GM12878 (cell line): ENCODE measurements around the gene SRSF7. TPM values are rescaled to one million over a fixed set of nuclear protein-coding genes. Genes with fewer than 3 reads are reported as not detected.

ENCODE experiments used
- BMI1 ChIP-seq: fragments of 450-650 bp; IDR thresholded peaks from 2 replicates; pipeline ENCODE4 v1.6.1; 2016; ENCODE audit warnings: mild to moderate bottlenecking, moderate library complexity, borderline replicate concordance
- ESRRA ChIP-seq: IDR thresholded peaks from 2 replicates; pipeline ENCODE4 v1.6.1; 2012; ENCODE audit warnings: mild to moderate bottlenecking, low read length, improper control_type of control experiment
- EZH2 ChIP-seq: IDR thresholded peaks from 2 replicates; pipeline ENCODE4 v1.6.1; 2012; ENCODE audit warnings: low read depth, mild to moderate bottlenecking, control low read depth, inconsistent platforms, low read length, borderline replicate concordance; ENCODE audit not compliant: control insufficient read depth
- IKZF1 ChIP-seq: fragments of 450-650 bp; conservative IDR thresholded peaks from 2 replicates; pipeline ENCODE4 v1.6.1; 2017; ENCODE audit warnings: antibody characterized with exemption, mild to moderate bottlenecking
- KLF5 ChIP-seq: fragments of 450-650 bp; IDR thresholded peaks from 2 replicates; pipeline ENCODE4 v1.6.1; 2014; ENCODE audit warnings: mild to moderate bottlenecking; ENCODE audit not compliant: partially characterized antibody
- MYC ChIP-seq: IDR thresholded peaks from 2 replicates; pipeline ENCODE4 v1.6.1; 2011; ENCODE audit warnings: mild to moderate bottlenecking, low read length, moderate library complexity, inconsistent platforms; ENCODE audit not compliant: insufficient read depth, insufficient replicate concordance, insufficient read length, severe bottlenecking
- POLR2A ChIP-seq: IDR thresholded peaks from 2 replicates; pipeline ENCODE4 v1.6.1; 2011; ENCODE audit warnings: low read depth, mild to moderate bottlenecking, low read length
- POLR2AphosphoS5 ChIP-seq: IDR thresholded peaks from 2 replicates; pipeline ENCODE4 v1.6.1; 2011; ENCODE audit warnings: mild to moderate bottlenecking, low read length, inconsistent platforms
- RAD21 ChIP-seq: IDR thresholded peaks from 2 replicates; pipeline ENCODE4 v1.6.1; 2011; ENCODE audit warnings: mild to moderate bottlenecking, low read depth, low read length, moderate library complexity; ENCODE audit not compliant: insufficient read depth
- RBBP5 ChIP-seq: fragments of 200-600 bp; sonication (generic); conservative IDR thresholded peaks from 2 replicates; pipeline ENCODE4 v1.6.1; 2016
- SMAD5 ChIP-seq: IDR thresholded peaks from 2 replicates; pipeline ENCODE4 v1.6.1; 2016; ENCODE audit warnings: antibody characterized with exemption, low read depth
- SP1 ChIP-seq: IDR thresholded peaks from one replicate; pipeline ENCODE4 v1.6.1; 2011; ENCODE audit warnings: low read depth, low read length
- SUZ12 ChIP-seq: fragments of 200-600 bp; sonication (generic); IDR thresholded peaks from one replicate; pipeline ENCODE4 v1.6.1; 2018; ENCODE audit warnings: antibody characterized with exemption, mild to moderate bottlenecking; ENCODE audit not compliant: unreplicated experiment
- TAF1 ChIP-seq: IDR thresholded peaks from 2 replicates; pipeline ENCODE4 v1.6.1; 2011; ENCODE audit warnings: mild to moderate bottlenecking, low read depth, low read length, borderline replicate concordance
- YBX1 ChIP-seq: fragments of 450-650 bp; IDR thresholded peaks from 2 replicates; pipeline ENCODE4 v1.6.1; 2016; ENCODE audit warnings: antibody characterized with exemption
- ZNF384 ChIP-seq: IDR thresholded peaks from 2 replicates; pipeline ENCODE4 v1.6.1; 2012; ENCODE audit warnings: low read depth, mild to moderate bottlenecking, low read length, improper control_type of control experiment, borderline replicate concordance
- polyA plus RNA-seq, 11 experiments: library from polyadenylated mRNA; depleted of rRNA in 4 of 11; unstranded in 6 of 11; stranded (reverse) in 5 of 11; fragments of >200 nt; fragmentation: Nextera tagmentation in 4 of 11; fragmentation: Illumina TruSeq in 1 of 11; extraction: Ambion mirVana in 4 of 11; extraction: Trizol in 1 of 11; gene quantifications; 1 replicate in 1 of 11; 2 replicates in 10 of 11; pipeline versions ENCODE4 v1.2.1 to v1.2.3, GENCODE V29; 2011 to 2016; ENCODE audit warnings: inconsistent platforms in 2 of 11, missing spikeins in 2 of 11, low read depth in 1 of 11
- total RNA-seq, 4 experiments: library from RNA; depleted of rRNA in 3 of 4; stranded (reverse); fragments of >200 nt in 3 of 4; fragmentation: Illumina TruSeq in 1 of 4; extraction: Trizol in 1 of 4; gene quantifications; 2 replicates each; pipeline versions ENCODE4 v1.2.1 to v1.2.3, GENCODE V29; 2013 to 2021
- TF ChIP-seq, protein P1 (sequence below): fragments of 450-650 bp; IDR thresholded peaks from 2 replicates; pipeline ENCODE4 v1.6.1; 2018; ENCODE audit warnings: borderline replicate concordance, mild to moderate bottlenecking; ENCODE audit not compliant: partially characterized antibody
- TF ChIP-seq, protein P2 (sequence below): IDR thresholded peaks from 2 replicates; pipeline ENCODE4 v1.6.1; 2012; ENCODE audit warnings: improper control_type of control experiment, low read depth, low read length; ENCODE audit not compliant: insufficient replicate concordance
- TF ChIP-seq, protein P3 (sequence below): fragments of 450-650 bp; IDR thresholded peaks from 2 replicates; pipeline ENCODE4 v1.6.1; 2017; ENCODE audit warnings: low read depth, mild to moderate bottlenecking, moderate library complexity
- TF ChIP-seq, protein P4 (sequence below): fragments of 450-650 bp; IDR thresholded peaks from 2 replicates; pipeline ENCODE4 v1.6.1; 2016; ENCODE audit warnings: mild to moderate bottlenecking

SRSF7 gene
- total and polyA plus RNA-seq, 10 of the 15 experiments (the other 5 are each of a cell fraction or from before 2014, with no cell fraction given): 205 to 785 (median 408) TPM

DNA sequence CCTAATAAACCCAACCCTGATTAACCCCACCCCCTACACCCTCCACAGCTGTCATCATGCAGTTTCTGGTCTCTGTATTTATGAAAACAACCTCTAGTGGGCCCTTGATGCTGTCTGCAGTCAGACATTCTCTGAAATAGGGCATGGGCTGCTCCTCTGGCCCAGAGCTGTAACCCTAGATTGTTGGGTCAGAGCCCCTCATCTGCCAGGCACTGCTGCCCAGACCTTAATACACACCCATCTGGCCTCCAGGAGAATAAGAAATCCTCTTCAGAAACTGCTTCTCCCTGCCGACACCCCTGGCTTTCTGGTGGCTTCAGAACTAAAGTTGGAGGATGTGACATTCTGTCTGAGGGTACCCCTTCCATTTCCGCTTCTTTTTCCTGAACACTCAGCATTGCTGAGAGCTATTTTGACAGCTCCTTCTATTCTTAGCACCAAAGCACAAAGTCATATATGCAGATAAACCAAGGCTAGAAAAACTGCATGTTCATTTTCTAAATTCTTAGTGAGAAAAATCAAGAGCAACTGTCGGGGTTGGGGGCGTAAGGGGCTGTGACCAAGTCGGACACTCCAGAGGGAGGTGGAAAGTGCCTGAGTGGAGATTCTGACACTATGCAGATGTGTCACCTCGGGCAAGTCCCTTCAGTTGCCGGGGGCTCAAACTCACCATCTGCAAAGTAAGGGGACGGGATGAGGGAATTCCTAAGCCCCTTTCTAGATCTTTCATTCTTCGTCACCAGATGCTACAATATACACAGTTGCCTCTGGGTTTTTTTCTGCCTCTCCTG is 28.7 kb downstream of the SRSF7 start (continued):
- TF ChIP-seq IKZF1 (peak; percentile 66; the same call in 1 of the 2 replicates), TAF1 (no peak), RAD21 (peak; percentile 46), POLR2A (no peak), BMI1 (no peak), SMAD5 (no peak), KLF5 (no peak), RBBP5 (no peak), YBX1 (no peak), EZH2 (no peak), ZNF384 (no peak), SUZ12 (no peak), SP1 (no peak), POLR2AphosphoS5 (no peak), MYC (no peak), ESRRA (no peak)
- TF ChIP-seq, protein P1, sequence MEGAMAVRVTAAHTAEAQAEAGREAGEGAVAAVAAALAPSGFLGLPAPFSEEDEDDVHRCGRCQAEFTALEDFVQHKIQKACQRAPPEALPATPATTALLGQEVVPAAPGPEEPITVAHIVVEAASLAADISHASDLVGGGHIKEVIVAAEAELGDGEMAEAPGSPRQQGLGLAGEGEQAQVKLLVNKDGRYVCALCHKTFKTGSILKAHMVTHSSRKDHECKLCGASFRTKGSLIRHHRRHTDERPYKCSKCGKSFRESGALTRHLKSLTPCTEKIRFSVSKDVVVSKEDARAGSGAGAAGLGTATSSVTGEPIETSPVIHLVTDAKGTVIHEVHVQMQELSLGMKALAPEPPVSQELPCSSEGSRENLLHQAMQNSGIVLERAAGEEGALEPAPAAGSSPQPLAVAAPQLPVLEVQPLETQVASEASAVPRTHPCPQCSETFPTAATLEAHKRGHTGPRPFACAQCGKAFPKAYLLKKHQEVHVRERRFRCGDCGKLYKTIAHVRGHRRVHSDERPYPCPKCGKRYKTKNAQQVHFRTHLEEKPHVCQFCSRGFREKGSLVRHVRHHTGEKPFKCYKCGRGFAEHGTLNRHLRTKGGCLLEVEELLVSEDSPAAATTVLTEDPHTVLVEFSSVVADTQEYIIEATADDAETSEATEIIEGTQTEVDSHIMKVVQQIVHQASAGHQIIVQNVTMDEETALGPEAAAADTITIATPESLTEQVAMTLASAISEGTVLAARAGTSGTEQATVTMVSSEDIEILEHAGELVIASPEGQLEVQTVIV: no peak
- TF ChIP-seq, protein P2, sequence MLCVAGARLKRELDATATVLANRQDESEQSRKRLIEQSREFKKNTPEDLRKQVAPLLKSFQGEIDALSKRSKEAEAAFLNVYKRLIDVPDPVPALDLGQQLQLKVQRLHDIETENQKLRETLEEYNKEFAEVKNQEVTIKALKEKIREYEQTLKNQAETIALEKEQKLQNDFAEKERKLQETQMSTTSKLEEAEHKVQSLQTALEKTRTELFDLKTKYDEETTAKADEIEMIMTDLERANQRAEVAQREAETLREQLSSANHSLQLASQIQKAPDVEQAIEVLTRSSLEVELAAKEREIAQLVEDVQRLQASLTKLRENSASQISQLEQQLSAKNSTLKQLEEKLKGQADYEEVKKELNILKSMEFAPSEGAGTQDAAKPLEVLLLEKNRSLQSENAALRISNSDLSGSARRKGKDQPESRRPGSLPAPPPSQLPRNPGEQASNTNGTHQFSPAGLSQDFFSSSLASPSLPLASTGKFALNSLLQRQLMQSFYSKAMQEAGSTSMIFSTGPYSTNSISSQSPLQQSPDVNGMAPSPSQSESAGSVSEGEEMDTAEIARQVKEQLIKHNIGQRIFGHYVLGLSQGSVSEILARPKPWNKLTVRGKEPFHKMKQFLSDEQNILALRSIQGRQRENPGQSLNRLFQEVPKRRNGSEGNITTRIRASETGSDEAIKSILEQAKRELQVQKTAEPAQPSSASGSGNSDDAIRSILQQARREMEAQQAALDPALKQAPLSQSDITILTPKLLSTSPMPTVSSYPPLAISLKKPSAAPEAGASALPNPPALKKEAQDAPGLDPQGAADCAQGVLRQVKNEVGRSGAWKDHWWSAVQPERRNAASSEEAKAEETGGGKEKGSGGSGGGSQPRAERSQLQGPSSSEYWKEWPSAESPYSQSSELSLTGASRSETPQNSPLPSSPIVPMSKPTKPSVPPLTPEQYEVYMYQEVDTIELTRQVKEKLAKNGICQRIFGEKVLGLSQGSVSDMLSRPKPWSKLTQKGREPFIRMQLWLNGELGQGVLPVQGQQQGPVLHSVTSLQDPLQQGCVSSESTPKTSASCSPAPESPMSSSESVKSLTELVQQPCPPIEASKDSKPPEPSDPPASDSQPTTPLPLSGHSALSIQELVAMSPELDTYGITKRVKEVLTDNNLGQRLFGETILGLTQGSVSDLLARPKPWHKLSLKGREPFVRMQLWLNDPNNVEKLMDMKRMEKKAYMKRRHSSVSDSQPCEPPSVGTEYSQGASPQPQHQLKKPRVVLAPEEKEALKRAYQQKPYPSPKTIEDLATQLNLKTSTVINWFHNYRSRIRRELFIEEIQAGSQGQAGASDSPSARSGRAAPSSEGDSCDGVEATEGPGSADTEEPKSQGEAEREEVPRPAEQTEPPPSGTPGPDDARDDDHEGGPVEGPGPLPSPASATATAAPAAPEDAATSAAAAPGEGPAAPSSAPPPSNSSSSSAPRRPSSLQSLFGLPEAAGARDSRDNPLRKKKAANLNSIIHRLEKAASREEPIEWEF: no peak
- TF ChIP-seq, protein P3, sequence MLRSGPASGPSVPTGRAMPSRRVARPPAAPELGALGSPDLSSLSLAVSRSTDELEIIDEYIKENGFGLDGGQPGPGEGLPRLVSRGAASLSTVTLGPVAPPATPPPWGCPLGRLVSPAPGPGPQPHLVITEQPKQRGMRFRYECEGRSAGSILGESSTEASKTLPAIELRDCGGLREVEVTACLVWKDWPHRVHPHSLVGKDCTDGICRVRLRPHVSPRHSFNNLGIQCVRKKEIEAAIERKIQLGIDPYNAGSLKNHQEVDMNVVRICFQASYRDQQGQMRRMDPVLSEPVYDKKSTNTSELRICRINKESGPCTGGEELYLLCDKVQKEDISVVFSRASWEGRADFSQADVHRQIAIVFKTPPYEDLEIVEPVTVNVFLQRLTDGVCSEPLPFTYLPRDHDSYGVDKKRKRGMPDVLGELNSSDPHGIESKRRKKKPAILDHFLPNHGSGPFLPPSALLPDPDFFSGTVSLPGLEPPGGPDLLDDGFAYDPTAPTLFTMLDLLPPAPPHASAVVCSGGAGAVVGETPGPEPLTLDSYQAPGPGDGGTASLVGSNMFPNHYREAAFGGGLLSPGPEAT: peak; percentile 54; the same call in 1 of the 2 replicates
- TF ChIP-seq, protein P4, sequence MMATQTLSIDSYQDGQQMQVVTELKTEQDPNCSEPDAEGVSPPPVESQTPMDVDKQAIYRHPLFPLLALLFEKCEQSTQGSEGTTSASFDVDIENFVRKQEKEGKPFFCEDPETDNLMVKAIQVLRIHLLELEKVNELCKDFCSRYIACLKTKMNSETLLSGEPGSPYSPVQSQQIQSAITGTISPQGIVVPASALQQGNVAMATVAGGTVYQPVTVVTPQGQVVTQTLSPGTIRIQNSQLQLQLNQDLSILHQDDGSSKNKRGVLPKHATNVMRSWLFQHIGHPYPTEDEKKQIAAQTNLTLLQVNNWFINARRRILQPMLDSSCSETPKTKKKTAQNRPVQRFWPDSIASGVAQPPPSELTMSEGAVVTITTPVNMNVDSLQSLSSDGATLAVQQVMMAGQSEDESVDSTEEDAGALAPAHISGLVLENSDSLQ: no peak
